Measurements from ENCODE around the gene MLYCD. TPM values are rescaled to one million over a fixed set of nuclear protein-coding genes. Genes with fewer than 3 reads are reported as not detected.

The MLYCD gene
- total and polyA plus RNA-seq, 2 donors from 2014 or later: 8.8 to 9.1 TPM

GRCh38 chr16:83971165-83972130 lies 72.5 kb downstream of the MLYCD start:
- FAIRE-seq (no peak), DNase-seq (no peak)
- no peak overlapping the region for H3K9ac ChIP-seq (ENCODE audit: low read length in 3 of 3)
- intact Hi-C loops (cut with DNase I): no loop called here
- H3K4me1 ChIP-seq (ENCODE audit: control insufficient read depth in 2 of 3, insufficient read depth in 2 of 3, low read depth in 1 of 3, low read length in 3 of 3): no peaks in the 10 kb centered on the region
- no peaks in the 10 kb centered on the region for H3K9me3 ChIP-seq (ENCODE audit: control insufficient read depth in 2 of 3, insufficient read depth in 1 of 3, low read length in 3 of 3)
- no peaks in the 10 kb centered on the region for H3K27me3 ChIP-seq (ENCODE audit: control insufficient read depth, insufficient read depth, low read length)
- no peaks in the 10 kb centered on the region for H3K36me3 ChIP-seq (ENCODE audit: control insufficient read depth in 2 of 3, insufficient read depth in 3 of 3, low read length in 3 of 3)
- H3K4me3 ChIP-seq (ENCODE audit: low read length in 3 of 3): no peak overlapping the region
- TF ChIP-seq CTCF (IDR thresholded peaks at IDR 0.05; ENCODE audit: borderline replicate concordance, extremely low read depth, insufficient read depth): no peak
- H3K27ac ChIP-seq (ENCODE audit: low read depth in 2 of 2, low read length in 2 of 2): no peak overlapping the region

GRCh38 chr16:83972256-83973008 lies 73.5 kb downstream of the MLYCD start:
- Histone ChIP-seq H3K27ac (ENCODE audit: low read depth in 2 of 2, low read length in 2 of 2) (no peak overlapping the region), H3K27me3 (ENCODE audit: control insufficient read depth, insufficient read depth, low read length) (no peaks in the 10 kb centered on the region), H3K9ac (ENCODE audit: low read length in 3 of 3) (no peak overlapping the region), H3K4me1 (ENCODE audit: control insufficient read depth in 2 of 3, insufficient read depth in 2 of 3, low read depth in 1 of 3, low read length in 3 of 3) (no peaks in the 10 kb centered on the region), H3K9me3 (ENCODE audit: control insufficient read depth in 2 of 3, insufficient read depth in 1 of 3, low read length in 3 of 3) (no peaks in the 10 kb centered on the region), H3K36me3 (ENCODE audit: control insufficient read depth in 2 of 3, insufficient read depth in 3 of 3, low read length in 3 of 3) (no peaks in the 10 kb centered on the region), H3K4me3 (ENCODE audit: low read length in 3 of 3) (no peak overlapping the region)
- DNase-seq (no peak), FAIRE-seq (no peak)
- intact Hi-C loops (cut with DNase I): no loop called here
- TF ChIP-seq CTCF (IDR thresholded peaks at IDR 0.05; ENCODE audit: borderline replicate concordance, extremely low read depth, insufficient read depth): no peak

- H3K27ac ChIP-seq (ENCODE audit: low read depth in 2 of 2, low read length in 2 of 2): no peak overlapping the region
- no peaks in the 10 kb centered on the region for H3K27me3 ChIP-seq (ENCODE audit: control insufficient read depth, insufficient read depth, low read length)
- no peak overlapping the region for H3K4me3 ChIP-seq (ENCODE audit: low read length in 3 of 3)
- H3K9me3 ChIP-seq (ENCODE audit: control insufficient read depth in 2 of 3, insufficient read depth in 1 of 3, low read length in 3 of 3): peaks cover 0 to 1% (median under 1%) of the 10 kb centered on the region in 3 donors
- TF ChIP-seq CTCF (IDR thresholded peaks at IDR 0.05; ENCODE audit: borderline replicate concordance, extremely low read depth, insufficient read depth): no peak
- H3K9ac ChIP-seq (ENCODE audit: low read length in 3 of 3): no peak overlapping the region
- no peaks in the 10 kb centered on the region for H3K4me1 ChIP-seq (ENCODE audit: control insufficient read depth in 2 of 3, insufficient read depth in 2 of 3, low read depth in 1 of 3, low read length in 3 of 3)
- FAIRE-seq: no peak
- no peaks in the 10 kb centered on the region for H3K36me3 ChIP-seq (ENCODE audit: control insufficient read depth in 2 of 3, insufficient read depth in 3 of 3, low read length in 3 of 3)
- no peak for DNase-seq
- intact Hi-C loops (cut with DNase I): no loop called here
Observed at GRCh38 chr16:83973077-83973476, 74.2 kb downstream of the MLYCD start.

All from kidney (tissue), 14 donors.